Neural progenitor cell (in vitro differentiated cells): ENCODE measurements around the gene ANKRD28. TPM values are rescaled to one million over a fixed set of nuclear protein-coding genes. Genes with fewer than 3 reads are reported as not detected.

Experiments used
- DNase-seq: peaks from one replicate; pipeline ENCODE4 v3.0.0-alpha.2; 2016; ENCODE audit warnings: low spot score
- H2AFZ ChIP-seq: fragments of 200-600 bp; sonication (generic); replicated peaks from 2 replicates; pipeline ENCODE4 v1.6.1; 2016; ENCODE audit warnings: antibody characterized with exemption
- H3F3A ChIP-seq: fragments of 200-600 bp; sonication (generic); 2 replicates; pipeline ENCODE4 v1.6.1; 2016; ENCODE audit warnings: antibody characterized with exemption, low read depth
- H3K27ac ChIP-seq: fragments of 200-600 bp; sonication (generic); 2 replicates; pipeline ENCODE4 v1.5.1; 2016; ENCODE audit warnings: mild to moderate bottlenecking
- H3K27me3 ChIP-seq: fragments of 200-600 bp; sonication (generic); 2 replicates; pipeline ENCODE4 v1.6.1; 2016; ENCODE audit warnings: mild to moderate bottlenecking, moderate library complexity
- H3K36me3 ChIP-seq: fragments of 200-600 bp; sonication (generic); 2 replicates; pipeline ENCODE4 v1.5.1; 2016
- H3K4me1 ChIP-seq: fragments of 200-600 bp; sonication (generic); 2 replicates; pipeline ENCODE4 v1.6.1; 2016; ENCODE audit warnings: mixed run types
- H3K4me2 ChIP-seq: fragments of 200-600 bp; sonication (generic); 2 replicates; pipeline ENCODE4 v1.6.1; 2016
- H3K4me3 ChIP-seq: fragments of 200-600 bp; sonication (generic); 2 replicates; pipeline ENCODE4 v1.5.1; 2016
- H3K79me2 ChIP-seq: fragments of 200-600 bp; sonication (generic); 2 replicates; pipeline ENCODE4 v1.6.1; 2016; ENCODE audit warnings: low read depth
- H3K9ac ChIP-seq: fragments of 200-600 bp; sonication (generic); 2 replicates; pipeline ENCODE4 v1.6.1; 2016
- H3K9me3 ChIP-seq: fragments of 200-600 bp; sonication (generic); 2 replicates; pipeline ENCODE4 v1.5.1; 2016; ENCODE audit warnings: low read depth
- H4K20me1 ChIP-seq: fragments of 200-600 bp; sonication (generic); 2 replicates; pipeline ENCODE4 v1.6.1; 2016; ENCODE audit warnings: low read depth
- H3K27ac Mint-ChIP-seq: 3 replicates; pipeline ENCODE4 v1.8.0; 2021; ENCODE audit warnings: mixed read lengths
- H3K27me3 Mint-ChIP-seq: 2 replicates; pipeline ENCODE4 v1.8.0; 2022; ENCODE audit warnings: low read depth, mild to moderate bottlenecking, inconsistent platforms, moderate library complexity, mixed read lengths; ENCODE audit not compliant: insufficient read depth
- H3K36me3 Mint-ChIP-seq: 3 replicates; pipeline ENCODE4 v1.8.0; 2021; ENCODE audit warnings: mixed read lengths
- H3K4me1 Mint-ChIP-seq: 3 replicates; pipeline ENCODE4 v1.8.0; 2021; ENCODE audit warnings: mixed read lengths
- H3K4me3 Mint-ChIP-seq: 3 replicates; pipeline ENCODE4 v1.8.0; 2021; ENCODE audit warnings: mild to moderate bottlenecking, moderate library complexity, mixed read lengths
- H3K9me3 Mint-ChIP-seq: 3 replicates; pipeline ENCODE4 v1.8.0; 2020; ENCODE audit warnings: mixed read lengths
- EZH2 ChIP-seq: fragments of 200-600 bp; sonication (generic); IDR thresholded peaks from 2 replicates; pipeline ENCODE4 v1.6.1; 2017; ENCODE audit warnings: antibody characterized with exemption, mild to moderate bottlenecking, moderate library complexity
- EZH2phosphoT487 ChIP-seq: fragments of 200-600 bp; sonication (generic); IDR thresholded peaks from 2 replicates; pipeline ENCODE4 v1.6.1; 2017; ENCODE audit warnings: antibody characterized with exemption
- total RNA-seq: library from RNA; depleted of rRNA; stranded (reverse); fragments of >200 nt; gene quantifications from 2 replicates; pipeline ENCODE4 v1.2.3, GENCODE V29; 2015; ENCODE audit warnings: low replicate concordance
- TF ChIP-seq, protein P1 (sequence below): fragments of 200-600 bp; sonication (generic); IDR thresholded peaks from 2 replicates; pipeline ENCODE4 v1.5.1; 2017; ENCODE audit warnings: antibody characterized with exemption, mild to moderate bottlenecking

ANKRD28 gene
- total RNA-seq, 1 donor from 2014 or later: 36.4 TPM

DNA sequence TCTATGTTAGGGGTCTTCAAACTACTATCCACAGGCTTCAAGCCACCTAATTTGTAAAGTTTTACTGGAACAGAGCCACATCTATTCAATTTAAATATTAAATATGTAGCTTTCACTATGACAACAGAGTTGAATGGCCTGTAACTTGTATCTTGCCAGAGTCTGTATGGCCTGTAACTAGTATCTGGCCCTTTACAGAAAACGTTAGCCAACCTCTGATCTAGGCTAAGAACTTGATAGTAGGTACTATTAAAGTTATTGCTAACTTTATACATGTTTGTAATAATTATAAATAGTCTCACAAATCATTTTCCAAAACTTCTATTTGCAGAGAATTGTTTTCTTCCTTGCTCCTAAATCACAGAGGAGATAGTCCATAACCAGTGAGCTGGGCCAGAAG is 40.0 kb downstream of the ANKRD28 start:
- H3K27ac Mint-ChIP-seq: no peak overlapping the region
- H3K4me3 Mint-ChIP-seq: no peak overlapping the region
- no peak overlapping the region for H3K9ac ChIP-seq

DNA sequence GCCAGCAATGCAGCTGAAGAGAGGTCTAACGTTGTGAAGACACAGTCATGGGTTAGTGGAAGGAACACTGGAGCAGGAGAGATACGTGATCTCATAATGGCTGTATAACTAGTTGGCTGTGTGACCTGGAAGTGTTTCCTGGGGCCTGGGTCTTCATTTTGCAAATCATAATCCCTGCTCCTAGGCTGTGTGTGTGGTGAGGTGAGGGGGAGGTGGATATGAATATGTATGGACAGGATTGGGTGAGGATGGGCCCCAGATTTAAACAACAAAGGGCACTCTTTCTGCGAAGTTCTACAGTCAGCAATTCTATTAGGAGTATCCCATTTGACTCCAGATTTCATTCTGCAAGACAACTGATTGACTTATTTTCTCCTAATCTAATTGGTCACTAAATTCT is 41.3 kb downstream of the ANKRD28 start:
- Histone ChIP-seq H3K36me3 (no peaks in the 10 kb centered on the region), H3K79me2 (no peaks in the 10 kb centered on the region), H3F3A (peaks cover 12% of the 10 kb centered on the region), H3K9ac (no peak overlapping the region), H4K20me1 (peaks cover 11% of the 10 kb centered on the region), H2AFZ (no peak overlapping the region), H3K4me2 (no peak overlapping the region), H3K27ac (no peak overlapping the region), H3K4me1 (peaks cover 21% of the 10 kb centered on the region), H3K9me3 (no peaks in the 10 kb centered on the region), H3K27me3 (no peaks in the 10 kb centered on the region), H3K4me3 (no peak overlapping the region)
- Mint-ChIP-seq H3K4me3 (no peak overlapping the region), H3K4me1 (peaks cover 7% of the 10 kb centered on the region), H3K27ac (peak overlapping the region; percentile 38), H3K27me3 (no peaks in the 10 kb centered on the region), H3K36me3 (peaks cover 3% of the 10 kb centered on the region), H3K9me3 (no peaks in the 10 kb centered on the region)
- no peak for DNase-seq
- TF ChIP-seq, protein P1, sequence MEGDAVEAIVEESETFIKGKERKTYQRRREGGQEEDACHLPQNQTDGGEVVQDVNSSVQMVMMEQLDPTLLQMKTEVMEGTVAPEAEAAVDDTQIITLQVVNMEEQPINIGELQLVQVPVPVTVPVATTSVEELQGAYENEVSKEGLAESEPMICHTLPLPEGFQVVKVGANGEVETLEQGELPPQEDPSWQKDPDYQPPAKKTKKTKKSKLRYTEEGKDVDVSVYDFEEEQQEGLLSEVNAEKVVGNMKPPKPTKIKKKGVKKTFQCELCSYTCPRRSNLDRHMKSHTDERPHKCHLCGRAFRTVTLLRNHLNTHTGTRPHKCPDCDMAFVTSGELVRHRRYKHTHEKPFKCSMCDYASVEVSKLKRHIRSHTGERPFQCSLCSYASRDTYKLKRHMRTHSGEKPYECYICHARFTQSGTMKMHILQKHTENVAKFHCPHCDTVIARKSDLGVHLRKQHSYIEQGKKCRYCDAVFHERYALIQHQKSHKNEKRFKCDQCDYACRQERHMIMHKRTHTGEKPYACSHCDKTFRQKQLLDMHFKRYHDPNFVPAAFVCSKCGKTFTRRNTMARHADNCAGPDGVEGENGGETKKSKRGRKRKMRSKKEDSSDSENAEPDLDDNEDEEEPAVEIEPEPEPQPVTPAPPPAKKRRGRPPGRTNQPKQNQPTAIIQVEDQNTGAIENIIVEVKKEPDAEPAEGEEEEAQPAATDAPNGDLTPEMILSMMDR: no peak
- no peak for TF ChIP-seq EZH2phosphoT487
- no peak for TF ChIP-seq EZH2

More for the DNA sequence above, 40.0 kb downstream of the ANKRD28 start:
- H3K9me3 ChIP-seq: no peaks in the 10 kb centered on the region
- H3F3A ChIP-seq: peaks cover 10% of the 10 kb centered on the region
- H3K36me3 ChIP-seq: no peaks in the 10 kb centered on the region
- peaks cover 6% of the 10 kb centered on the region for H4K20me1 ChIP-seq
- Mint-ChIP-seq H3K36me3 (peaks cover 3% of the 10 kb centered on the region), H3K27me3 (no peaks in the 10 kb centered on the region), H3K9me3 (no peaks in the 10 kb centered on the region), H3K4me1 (peaks cover 7% of the 10 kb centered on the region)
- H3K4me2 ChIP-seq: no peak overlapping the region
- no peaks in the 10 kb centered on the region for H3K27me3 ChIP-seq
- no peak for DNase-seq
- TF ChIP-seq, protein P1: no peak
- TF ChIP-seq EZH2 (no peak), EZH2phosphoT487 (no peak)
- no peaks in the 10 kb centered on the region for H3K79me2 ChIP-seq
- H3K4me1 ChIP-seq: peaks cover 18% of the 10 kb centered on the region
- H3K27ac ChIP-seq: no peak overlapping the region
- no peak overlapping the region for H2AFZ ChIP-seq
- no peak overlapping the region for H3K4me3 ChIP-seq

GRCh38 chr3:15755780-15756179 is 42.0 kb downstream of the ANKRD28 start:
- Histone ChIP-seq H3K27ac (no peak overlapping the region), H3K9ac (no peak overlapping the region), H3K36me3 (peaks cover under 1% of the 10 kb centered on the region), H4K20me1 (peaks cover 11% of the 10 kb centered on the region), H3K79me2 (no peaks in the 10 kb centered on the region), H2AFZ (no peak overlapping the region), H3K4me2 (no peak overlapping the region), H3K4me1 (peaks cover 21% of the 10 kb centered on the region), H3F3A (peaks cover 12% of the 10 kb centered on the region), H3K9me3 (no peaks in the 10 kb centered on the region), H3K4me3 (no peak overlapping the region), H3K27me3 (no peaks in the 10 kb centered on the region)
- no peak for DNase-seq
- Mint-ChIP-seq H3K4me3 (no peak overlapping the region), H3K9me3 (no peaks in the 10 kb centered on the region), H3K36me3 (peaks cover 3% of the 10 kb centered on the region), H3K4me1 (peaks cover 7% of the 10 kb centered on the region), H3K27me3 (no peaks in the 10 kb centered on the region), H3K27ac (no peak overlapping the region)
- TF ChIP-seq EZH2 (no peak), EZH2phosphoT487 (no peak)
- TF ChIP-seq, protein P1: no peak
